HL-60/S4 treated with retinoic acid at 250 ng/mL for 4 days and 3 days (cell line): ENCODE data around the gene ASAP2.
"Not testable (repeated sequence)": the region's sequence is repeated elsewhere in the genome, so short reads cannot be mapped to it uniquely, and the experiment has no call there.

ENCODE experiments used
- in situ Hi-C: fragments of 300-500 bp; cut with MboI; formaldehyde crosslinking; loops from 2 replicates; pipeline ENCODE4 v1.7.0; 2022; ENCODE audit warnings: low sequenced_read_pairs

ASAP2 gene

GRCh38 chr2:9210030-9210429 lies 3.4 kb downstream of the ASAP2 start:
- in situ Hi-C loops = no loop called here

- in situ Hi-C loops = no loop called here
Observed at GRCh38 chr2:9211496-9211895, 4.9 kb downstream of the ASAP2 start.

- in situ Hi-C loops = no loop called here
Observed at GRCh38 chr2:9212010-9212635, 5.5 kb downstream of the ASAP2 start.

GRCh38 chr2:9212661-9213411 lies 6.2 kb downstream of the ASAP2 start:
- in situ Hi-C loops = no loop called here

GRCh38 chr2:9213477-9214051 lies 7.0 kb downstream of the ASAP2 start:
- in situ Hi-C loops = no loop called here

GRCh38 chr2:9214873-9215272 lies 8.3 kb downstream of the ASAP2 start:
- in situ Hi-C loops = no loop called here

- in situ Hi-C loops = no loop called here
Observed at GRCh38 chr2:9215680-9216079, 9.1 kb downstream of the ASAP2 start.

GRCh38 chr2:9216143-9216542 lies 9.5 kb downstream of the ASAP2 start:
- in situ Hi-C loops = not testable (repeated sequence)

GRCh38 chr2:9217838-9218770 lies 11.5 kb downstream of the ASAP2 start:
- in situ Hi-C loops = no loop called here

- in situ Hi-C loops = no loop called here
Observed at GRCh38 chr2:9219027-9219445, 12.4 kb downstream of the ASAP2 start.

- in situ Hi-C loops = no loop called here
Observed at GRCh38 chr2:9220201-9220600, 13.6 kb downstream of the ASAP2 start.

- in situ Hi-C loops = no loop called here
Observed at GRCh38 chr2:9221223-9221622, 14.6 kb downstream of the ASAP2 start.

GRCh38 chr2:9222239-9222892 lies 15.8 kb downstream of the ASAP2 start:
- in situ Hi-C loops = no loop called here

GRCh38 chr2:9222893-9223287 lies 16.3 kb downstream of the ASAP2 start:
- in situ Hi-C loops = no loop called here

GRCh38 chr2:9225806-9226205 lies 19.2 kb downstream of the ASAP2 start:
- in situ Hi-C loops = no loop called here

- in situ Hi-C loops = no loop called here
Observed at GRCh38 chr2:9226458-9227380, 20.1 kb downstream of the ASAP2 start.

- in situ Hi-C loops = no loop called here
Observed at GRCh38 chr2:9228088-9228751, 21.6 kb downstream of the ASAP2 start.

- in situ Hi-C loops = no loop called here
Observed at GRCh38 chr2:9228781-9229469, 22.3 kb downstream of the ASAP2 start.

GRCh38 chr2:9229470-9229820 lies 22.8 kb downstream of the ASAP2 start:
- in situ Hi-C loops = no loop called here
